HG02759 (cell line): ENCODE measurements around the gene SLC41A3.
"Not testable (repeated sequence)": the region's sequence is repeated elsewhere in the genome, so short reads cannot be mapped to it uniquely, and the experiment has no call there.

Experiments
- ATAC-seq: cut with Tn5 transposase; IDR thresholded peaks from one replicate; pipeline ENCODE4 v1.9.1; 2021; ENCODE audit warnings: mild to moderate bottlenecking, moderate library complexity; ENCODE audit not compliant: unreplicated experiment

SLC41A3 gene

DNA sequence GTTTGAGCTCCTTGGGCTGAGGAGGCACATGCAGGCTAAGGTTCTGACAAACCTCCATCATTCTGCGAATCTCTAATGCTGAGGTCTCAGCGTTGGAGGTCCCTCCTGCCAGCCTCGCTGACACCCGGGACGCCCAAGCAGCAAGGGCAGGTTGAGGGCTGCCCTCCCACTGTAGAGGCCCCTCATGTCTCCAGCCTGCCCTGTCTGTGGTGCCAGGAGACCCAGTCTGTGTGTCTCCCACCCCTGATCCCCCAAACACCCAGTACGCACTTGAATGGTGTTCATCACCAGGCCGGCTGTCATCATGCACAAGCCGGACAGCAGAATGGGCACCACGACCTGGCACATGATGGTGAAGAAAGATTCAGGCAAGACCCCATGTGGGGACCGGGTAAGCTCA, 27.8 kb downstream of the SLC41A3 start:
- ATAC-seq: no peak

DNA sequence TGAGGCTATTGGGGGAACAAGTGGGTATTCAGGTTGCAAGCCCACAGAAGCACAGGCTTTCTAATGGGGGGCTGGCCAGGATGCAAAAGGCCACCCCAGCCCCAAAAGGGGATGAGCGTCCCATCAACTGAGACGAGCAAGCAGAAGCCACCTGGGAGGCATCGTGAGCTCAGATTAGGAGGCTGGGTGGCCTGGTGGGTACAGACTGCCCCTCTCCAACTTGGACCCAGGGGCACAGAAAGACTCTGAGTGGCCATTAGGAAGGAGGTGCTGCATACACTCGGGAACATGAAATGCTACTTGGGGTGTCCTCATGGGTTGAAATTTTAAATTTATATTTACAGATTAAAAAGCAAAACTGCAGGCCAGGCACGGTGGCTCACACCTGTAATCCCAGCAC, 29.1 kb downstream of the SLC41A3 start:
- ATAC-seq: no peak

DNA sequence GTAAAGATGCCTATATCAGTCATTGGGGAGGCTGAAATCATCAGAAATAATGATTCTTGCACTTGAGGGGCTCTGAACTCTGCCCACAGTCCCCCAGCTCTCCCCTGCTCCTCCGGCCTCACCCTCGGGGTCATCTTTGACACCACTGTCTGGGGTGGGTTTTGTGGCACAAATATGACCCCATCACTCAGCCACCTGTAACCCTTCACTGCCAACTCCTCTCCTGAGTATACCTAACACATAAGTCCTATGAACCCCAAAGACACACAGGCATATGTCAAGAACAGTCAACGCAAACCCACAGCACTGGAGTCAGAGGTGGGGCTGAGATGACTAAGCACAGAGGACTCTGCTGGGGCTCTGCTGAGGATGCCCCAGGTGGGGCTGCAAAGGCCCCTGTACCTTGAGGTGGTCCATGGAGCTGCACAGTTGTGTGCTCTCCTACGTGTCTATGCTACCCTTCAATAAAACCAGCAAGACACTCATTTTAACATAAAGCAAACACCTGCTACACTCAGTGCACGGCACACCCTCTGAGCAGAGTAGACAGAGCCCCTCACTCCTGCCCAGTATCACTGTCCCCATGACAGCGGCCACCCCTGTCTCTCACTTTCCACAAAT, 29.9 kb downstream of the SLC41A3 start:
- no peak for ATAC-seq

DNA sequence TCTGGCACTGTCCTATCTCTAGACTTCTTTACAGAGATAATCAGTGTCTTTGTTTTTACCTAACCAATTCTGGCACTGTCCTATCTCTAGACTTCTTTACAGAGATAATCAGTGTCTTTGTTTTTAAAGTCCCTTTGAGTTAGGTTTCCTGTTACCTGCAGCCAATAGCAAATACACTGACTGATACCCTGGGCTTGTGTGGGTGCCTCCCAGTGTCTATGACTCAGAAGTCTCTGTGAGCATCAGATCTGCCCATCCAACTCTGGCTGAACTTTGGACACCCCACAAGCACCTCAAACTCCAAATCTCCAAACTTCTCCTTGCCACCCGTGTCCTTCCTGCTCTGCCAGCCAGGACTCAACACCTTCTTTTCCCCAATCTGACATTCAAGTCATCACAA, 30.4 kb downstream of the SLC41A3 start:
- ATAC-seq: no peak

DNA sequence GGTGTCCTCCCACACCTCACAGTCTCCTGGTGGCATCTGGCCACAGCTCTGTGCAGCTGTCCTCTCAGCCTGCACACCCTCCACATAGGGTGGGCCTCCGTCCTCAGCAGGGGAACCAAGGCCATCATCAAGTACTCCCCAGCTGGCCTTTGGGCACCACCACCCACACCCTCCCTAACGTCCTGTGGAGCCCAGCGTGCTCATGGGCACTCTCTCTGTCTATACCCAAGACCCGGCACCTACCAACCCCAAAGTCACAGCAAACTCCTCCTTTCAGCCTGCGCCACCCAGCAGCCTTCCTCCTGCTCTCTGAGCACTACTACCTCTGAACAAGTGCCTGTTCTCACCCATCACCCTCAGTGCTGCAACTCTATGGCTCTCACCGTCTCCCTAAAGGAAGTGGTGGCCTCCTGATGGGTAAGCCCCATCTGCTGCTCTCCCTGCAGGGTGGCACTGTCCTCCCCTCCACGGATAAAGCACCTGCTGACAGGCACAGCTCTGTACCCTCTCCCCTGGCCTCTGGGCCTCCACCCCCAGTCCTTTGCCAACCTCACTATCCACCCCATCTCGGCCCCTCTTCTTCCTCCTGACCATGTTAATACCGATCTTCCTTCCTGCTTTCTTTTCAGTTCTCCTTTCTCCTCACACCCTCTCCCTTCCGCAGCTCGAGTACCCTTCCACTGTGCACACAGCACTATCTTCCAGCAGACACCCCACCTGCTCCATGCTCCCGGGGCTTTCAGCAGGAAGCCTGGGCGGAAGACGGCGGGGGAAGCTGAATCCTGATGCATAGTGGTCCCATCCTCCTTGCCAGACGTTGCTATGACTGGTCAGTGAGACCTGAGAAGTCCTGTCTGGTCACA, 31.5 kb downstream of the SLC41A3 start:
- no peak for ATAC-seq

DNA sequence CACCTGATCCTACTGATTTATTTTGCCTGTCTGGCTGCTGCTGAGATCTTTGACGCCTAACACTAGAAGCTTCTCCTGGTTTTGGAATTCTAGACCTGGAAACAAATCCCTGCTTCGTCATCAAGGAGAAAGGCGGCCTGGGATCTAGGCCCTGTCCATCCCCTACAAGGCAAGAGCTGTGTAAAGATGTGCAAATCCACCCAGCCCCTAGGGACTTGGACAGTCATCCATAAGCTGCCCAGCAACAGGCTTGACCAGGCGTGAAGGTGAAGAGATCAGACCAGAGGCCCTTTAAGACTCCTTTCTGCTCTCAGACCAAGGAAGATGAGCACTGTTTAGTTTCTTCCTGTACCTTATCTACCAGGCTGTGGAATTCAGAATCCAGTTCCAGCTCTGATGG, 32.2 kb downstream of the SLC41A3 start:
- ATAC-seq: no peak

DNA sequence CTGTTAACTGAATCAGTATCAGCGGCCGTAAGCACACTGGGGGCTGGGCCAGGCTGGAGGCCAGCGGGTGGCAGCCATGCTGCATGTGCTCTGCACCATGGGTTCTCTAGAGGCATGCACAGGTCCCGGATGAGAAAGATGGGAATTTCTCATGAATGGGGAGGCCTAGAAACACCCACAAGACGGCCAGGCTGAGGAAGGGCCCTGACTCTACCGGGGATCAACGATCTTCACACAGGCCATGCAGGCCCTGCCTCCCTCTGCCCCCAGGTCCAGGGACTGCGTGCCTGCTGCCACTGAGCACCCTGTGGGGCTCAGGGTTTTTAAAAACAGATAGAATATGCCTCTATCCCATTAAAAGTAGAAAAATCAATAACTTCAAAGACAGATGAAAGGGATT, 32.7 kb downstream of the SLC41A3 start:
- ATAC-seq: no peak

DNA sequence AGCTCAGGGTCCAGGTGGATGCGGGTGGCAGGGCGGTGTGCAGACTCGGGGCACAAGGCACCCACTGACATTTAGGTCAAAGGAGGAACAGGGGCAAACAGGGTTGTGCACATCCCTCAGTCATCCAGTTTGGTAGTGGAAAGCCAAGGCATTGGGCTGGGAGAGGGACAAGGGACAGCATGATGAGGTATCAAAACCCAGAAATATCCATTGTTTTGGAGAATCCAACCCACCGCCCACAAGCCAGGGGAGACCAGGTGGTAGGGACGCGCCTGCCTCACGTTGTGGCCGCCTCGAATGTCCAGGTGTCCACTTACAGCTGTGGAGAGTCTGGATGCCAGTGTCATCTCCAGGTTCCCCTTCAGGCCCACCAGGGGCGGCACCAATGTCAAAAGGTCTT, 33.3 kb downstream of the SLC41A3 start:
- no peak for ATAC-seq

DNA sequence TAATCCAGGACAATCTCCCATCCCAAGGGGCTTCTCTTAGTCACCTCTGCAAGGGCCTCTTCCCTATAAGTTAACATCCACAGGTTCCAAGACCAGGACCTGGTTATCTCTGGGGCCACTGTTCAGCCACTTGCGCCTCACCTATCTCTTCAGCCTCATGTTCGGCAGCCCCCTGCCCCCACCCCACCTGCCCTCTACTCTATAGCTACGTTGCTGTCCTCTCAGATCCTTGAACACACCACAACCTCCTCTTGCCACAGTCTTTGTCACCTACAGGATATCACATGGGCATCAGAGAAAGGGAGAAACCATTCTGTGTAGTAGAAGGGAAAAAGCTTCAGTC, 33.9 kb downstream of the SLC41A3 start:
- ATAC-seq: no peak

DNA sequence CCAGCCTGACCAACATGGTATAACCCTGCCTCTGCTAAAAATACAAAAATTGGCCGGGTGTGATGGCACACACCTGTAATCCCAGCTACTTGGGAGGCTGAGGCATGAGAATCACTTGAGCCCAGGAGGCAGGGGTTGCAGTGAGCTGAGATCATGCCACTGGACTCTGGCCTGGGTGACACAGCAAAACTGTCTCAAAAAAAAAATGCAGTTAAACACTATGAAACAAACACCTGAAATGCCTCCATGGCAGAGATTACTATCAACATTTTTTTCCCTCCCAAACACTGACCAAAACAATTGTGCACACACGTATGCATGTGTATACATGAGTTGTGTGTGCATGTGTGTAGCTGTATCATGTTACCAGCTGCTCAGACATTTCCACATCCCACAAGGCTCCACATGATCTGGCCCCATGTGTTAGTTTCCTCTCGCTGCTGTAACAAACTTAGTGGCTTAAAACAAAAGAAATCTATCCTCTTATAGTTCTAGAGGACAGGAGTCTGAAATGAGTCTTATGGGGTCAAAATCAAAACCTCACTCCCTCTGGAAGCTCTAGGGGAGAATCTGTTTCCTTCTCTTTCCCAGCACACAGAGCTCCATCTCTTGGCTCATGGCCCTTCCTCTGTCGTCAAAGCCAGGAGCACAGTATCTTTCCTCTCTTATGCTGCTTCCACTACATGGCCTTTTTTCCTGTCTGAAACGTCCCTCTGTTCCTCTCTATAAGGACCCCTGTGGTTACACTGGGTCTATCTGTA, 34.5 kb downstream of the SLC41A3 start:
- no peak for ATAC-seq

DNA sequence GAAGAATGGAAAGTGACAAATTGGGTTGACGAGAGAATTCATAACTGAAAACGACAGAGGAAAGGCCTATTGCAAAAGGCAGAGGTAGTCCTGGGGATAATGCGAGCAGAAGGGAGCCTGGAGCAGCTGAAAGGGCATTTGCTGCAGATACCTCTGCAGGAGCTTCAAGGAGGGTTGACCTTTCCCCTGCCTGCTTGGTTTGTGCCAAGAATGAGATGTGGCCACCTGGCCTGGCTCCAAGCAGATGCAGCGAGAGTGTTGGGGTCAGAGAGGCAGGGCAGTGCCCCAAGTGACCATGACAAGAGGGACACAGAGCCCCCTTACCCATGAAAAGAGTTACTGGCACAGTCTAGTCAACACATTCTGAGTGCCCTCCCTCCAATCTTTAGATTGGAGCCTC, 43.5 kb downstream of the SLC41A3 start:
- ATAC-seq: no peak

DNA sequence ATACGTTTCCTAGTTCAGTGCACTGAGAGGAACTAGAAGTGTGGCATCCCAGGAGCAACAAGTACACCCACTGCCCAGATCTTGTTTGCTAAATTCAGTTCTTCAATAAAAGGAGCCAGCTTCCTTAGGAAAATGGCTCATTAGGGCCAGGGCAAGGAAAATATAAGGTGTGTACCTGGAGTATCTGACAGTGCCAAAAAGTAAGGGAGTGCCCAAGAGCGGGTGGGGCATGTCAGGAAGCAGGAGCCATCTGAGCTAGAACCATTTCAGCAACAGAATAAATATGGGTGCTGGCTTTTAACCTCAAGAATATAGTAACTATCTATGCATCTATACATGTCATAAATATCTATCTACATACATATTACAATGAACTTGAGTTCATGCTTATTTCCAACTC, 44.1 kb downstream of the SLC41A3 start:
- no peak for ATAC-seq

DNA sequence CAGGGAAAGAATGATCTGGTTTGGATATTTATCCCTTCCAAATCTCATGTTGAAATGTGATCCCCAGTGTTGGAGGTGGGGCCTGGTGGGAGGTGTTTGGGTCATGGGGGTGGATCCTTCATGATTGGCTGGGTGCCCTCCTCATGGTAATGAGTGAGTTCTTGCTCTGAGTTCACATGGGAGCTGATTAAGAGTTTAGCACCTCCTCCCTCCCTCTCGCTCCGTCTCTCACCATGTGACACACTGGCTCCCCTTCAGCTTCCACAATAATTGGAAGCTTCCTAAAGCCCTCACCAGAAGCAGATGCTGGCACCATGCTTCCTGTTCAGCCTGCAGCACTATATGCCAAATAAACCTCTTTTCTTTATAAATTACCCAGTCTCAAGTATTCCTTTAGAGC, 45.1 kb downstream of the SLC41A3 start:
- ATAC-seq: not testable (repeated sequence)

DNA sequence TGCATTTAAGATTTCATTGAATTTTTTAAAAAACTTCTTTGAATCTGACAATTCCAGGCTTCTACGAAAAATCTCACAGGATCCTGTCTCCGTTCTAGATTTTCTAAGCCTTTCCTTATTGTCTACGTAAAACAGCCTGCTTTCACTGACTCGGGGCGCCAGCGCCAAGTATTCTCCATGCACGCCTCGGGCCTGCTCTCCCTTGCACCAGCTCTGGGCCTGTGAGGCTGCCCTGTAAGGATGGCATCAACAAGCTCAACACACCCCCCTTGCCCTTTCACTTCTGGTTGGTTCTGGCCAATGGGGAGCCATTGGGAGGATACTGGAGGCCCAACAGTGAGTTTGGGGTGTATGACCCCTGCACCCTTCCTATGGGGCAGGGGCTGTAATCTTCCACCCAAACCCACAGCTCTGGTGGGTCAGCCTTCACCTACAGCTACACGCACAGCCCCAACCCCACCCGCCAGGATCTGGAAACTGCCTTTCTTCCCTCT, 47.8 kb downstream of the SLC41A3 start:
- no peak for ATAC-seq

DNA sequence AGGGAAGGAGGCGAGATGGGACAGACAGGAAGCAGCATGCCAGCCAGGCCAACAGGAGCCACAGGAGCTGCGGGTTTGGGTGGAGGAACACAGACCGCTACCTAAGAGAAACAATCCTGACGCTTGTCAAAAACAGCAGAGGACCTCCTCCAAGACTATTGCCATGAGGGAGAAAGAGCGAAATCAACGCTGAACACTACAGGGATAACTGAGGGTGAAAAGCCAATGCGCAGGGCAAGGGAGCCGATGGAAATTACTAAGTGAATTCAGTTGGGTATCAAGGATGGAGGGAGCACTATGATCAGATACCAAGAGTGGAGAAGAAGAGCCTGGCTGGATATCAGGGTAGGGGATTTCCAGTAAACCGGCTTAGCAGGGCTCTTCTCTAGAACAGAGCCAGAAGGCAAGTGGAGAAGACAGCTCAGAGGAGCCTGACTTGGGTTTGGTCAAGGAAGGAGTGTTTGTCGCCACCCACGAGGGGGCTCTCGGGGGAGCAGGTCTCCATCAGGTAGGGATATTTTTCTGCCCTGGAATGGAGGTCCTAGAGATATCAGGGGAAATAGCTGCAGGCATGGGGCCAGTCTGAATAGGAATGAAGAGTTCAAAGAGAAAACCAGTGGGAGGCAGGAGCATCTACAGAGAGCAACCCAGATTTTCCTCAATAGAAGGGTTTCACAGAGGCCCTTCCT, 48.4 kb downstream of the SLC41A3 start:
- no peak for ATAC-seq

DNA sequence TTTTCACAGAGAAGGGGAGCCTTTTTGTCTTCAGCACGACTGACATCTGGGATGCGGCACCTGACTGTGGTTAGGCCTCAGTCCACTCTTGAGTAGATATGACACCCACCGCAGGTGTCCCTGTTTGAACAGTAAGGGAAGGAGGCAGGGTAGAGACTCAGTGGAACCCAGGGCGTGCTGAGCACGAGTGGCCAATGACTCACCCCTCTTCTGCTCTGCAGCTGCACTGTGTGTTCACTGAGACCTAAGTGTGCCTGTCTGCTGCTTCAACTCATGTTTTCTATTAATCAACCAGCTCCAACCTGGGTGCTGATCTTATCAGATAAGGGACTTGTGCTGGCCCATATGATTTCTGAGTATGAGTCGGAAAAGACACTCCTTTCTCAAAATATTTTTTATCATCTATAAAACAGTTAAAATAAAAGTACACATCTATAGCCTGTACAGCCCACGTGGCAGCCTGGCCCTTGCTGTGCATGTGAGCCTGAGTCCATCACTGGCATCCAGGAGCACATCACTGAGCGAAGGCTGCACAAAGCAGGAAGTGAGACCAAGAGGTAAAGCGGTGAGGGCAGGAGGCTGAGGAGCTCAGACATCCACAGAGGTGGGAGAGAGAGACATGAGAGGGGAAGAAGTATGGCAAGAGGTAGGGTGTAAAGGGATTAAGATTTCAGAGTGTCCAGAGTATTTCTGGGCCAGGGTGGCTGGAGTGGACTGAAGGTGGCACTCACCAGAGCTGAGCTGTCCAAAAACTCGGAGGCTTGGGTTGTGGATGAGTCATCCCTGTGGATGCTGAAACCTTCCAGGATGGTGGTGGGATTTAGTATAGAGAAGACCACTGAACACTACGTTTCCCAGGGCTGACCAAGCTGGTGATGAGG, 49.2 kb downstream of the SLC41A3 start:
- ATAC-seq: no peak

DNA sequence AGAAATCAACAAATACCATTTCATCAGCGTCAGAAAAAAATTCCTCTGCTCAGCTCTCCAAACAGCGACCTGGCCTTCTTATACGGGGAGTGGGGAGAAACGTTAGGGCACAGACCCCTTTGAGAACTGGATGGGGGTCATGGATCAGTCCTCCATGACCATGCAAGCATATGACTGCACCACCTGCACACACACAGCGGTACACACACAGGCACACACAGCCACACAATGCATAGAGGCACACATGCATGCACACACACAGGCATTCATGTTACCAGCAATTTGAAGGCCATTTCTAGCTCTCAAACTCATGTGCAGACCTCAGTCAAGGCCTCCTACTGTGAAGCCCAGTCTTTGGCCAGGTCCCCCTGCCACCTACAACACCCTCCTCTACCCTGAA, 50.2 kb downstream of the SLC41A3 start:
- ATAC-seq: no peak

DNA sequence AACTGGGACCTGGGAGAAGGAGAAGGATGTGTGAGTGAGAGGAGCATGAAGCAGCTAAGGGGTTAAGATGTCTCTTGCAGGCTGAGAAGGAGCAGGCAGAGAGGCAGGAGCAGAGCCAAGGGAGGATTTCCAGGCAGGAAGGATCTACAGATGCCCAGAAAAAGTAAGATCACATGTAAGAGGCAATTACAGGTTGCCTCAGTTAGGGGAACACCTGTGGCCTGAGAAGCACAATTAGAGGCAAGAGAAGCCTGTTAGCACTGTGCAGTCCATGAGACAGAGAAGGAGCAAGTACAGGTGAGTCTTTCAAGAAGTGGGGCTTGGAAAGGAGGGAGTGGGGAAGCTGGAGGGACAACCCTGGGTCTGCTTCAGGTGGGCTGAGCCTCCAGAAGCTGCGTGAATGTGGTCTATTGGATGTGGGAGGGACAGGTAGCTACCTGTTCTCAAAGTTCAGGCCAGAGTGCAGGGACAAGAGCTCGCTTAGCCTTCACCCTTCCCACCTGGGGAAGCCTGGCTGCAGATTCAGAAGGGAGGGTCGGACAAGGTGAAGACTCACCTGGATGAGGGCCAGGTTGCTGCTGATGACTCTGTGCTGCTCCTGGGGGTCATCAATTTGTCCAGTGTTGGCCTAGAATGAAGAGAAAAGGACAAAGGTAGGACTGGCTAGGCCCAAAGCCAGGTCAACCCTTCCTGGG, 50.7 kb downstream of the SLC41A3 start:
- no peak for ATAC-seq

DNA sequence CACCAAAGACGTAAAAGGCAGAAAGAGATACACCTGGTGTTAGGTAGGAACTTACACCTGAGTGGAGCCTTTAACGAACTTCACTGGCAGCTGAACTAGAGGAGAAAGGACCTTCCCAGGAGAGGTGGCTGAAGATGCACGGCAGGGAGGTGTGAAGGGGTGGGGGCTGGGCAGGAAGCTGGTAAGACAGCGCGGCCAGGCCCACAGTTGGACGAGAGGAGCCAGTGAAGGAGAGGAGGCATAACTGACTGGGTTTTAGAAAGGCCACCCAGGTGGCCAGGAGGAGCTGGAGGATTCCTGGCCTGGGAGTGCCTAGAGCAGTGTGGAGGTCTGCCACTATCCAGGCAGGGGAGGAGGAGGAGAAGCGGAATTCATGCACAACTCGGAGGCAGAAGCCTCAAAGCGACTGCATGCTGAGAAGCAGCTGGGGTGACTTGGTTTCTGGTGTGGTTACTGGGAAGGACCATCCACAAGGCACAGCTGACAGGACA, 51.9 kb downstream of the SLC41A3 start:
- no peak for ATAC-seq
